Gastrocnemius medialis (tissue), 4 donors: ENCODE results near the gene MAML3.

Experiments used
- POLR2A ChIP-seq, 2 donors: fragments of 450-650 bp; IDR thresholded peaks; one replicate each; pipeline ENCODE4 v1.6.1; 2017; ENCODE audit warnings: antibody characterized with exemption in 2 of 2, mild to moderate bottlenecking in 2 of 2, moderate library complexity in 2 of 2
- TF ChIP-seq, protein P1 (sequence below), 5 experiments: fragments of 450-650 bp in 3 of 5; fragments of 200-600 bp in 2 of 5; sonication (generic) in 2 of 5; IDR thresholded peaks in 4 of 5; conservative IDR thresholded peaks in 1 of 5; 1 replicate in 4 of 5; 2 replicates in 1 of 5; pipeline ENCODE4 v1.5.1; 2016 to 2019; ENCODE audit warnings: antibody characterized with exemption in 5 of 5, mild to moderate bottlenecking in 3 of 5, moderate library complexity in 3 of 5

DNA sequence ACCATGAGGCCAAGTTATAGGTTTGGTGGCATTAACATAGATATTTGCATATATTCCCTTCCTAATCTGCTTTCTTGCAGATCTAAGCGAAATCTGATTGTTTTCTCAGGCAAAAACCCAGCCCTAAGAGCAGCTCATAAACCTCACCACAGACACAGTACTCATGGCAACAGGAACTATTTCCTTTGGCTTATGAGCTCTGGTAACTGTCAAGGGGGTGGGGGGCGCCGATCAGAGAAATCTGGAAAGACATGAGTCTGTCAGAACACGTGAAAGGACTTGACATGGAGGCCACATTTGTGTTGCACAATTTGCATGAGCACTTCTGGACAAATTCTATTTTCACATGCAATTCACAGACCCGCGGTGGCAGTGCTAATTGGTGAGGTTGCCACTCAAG lies 404.6 kb downstream of the MAML3 start:
- TF ChIP-seq, protein P1, sequence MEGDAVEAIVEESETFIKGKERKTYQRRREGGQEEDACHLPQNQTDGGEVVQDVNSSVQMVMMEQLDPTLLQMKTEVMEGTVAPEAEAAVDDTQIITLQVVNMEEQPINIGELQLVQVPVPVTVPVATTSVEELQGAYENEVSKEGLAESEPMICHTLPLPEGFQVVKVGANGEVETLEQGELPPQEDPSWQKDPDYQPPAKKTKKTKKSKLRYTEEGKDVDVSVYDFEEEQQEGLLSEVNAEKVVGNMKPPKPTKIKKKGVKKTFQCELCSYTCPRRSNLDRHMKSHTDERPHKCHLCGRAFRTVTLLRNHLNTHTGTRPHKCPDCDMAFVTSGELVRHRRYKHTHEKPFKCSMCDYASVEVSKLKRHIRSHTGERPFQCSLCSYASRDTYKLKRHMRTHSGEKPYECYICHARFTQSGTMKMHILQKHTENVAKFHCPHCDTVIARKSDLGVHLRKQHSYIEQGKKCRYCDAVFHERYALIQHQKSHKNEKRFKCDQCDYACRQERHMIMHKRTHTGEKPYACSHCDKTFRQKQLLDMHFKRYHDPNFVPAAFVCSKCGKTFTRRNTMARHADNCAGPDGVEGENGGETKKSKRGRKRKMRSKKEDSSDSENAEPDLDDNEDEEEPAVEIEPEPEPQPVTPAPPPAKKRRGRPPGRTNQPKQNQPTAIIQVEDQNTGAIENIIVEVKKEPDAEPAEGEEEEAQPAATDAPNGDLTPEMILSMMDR (IDR thresholded peaks at IDR 0.05 in 4 of 5, conservative IDR thresholded peaks at IDR 0.05 in 1 of 5), result no peak
- no peak for TF ChIP-seq POLR2A (IDR thresholded peaks at IDR 0.05)
